K562 (cell line): ENCODE data around the gene COX5A. TPM values are rescaled to one million over a fixed set of nuclear protein-coding genes. Genes with fewer than 3 reads are reported as not detected.

Source experiments
- AFF4 ChIP-seq: sonication (generic); formaldehyde crosslinking; IDR thresholded peaks from 2 replicates; pipeline ENCODE4 v1.8.0; 2023; ENCODE audit warnings: mild to moderate bottlenecking, missing genetic modification reagents
- BRCA1 ChIP-seq, 2 experiments: fragments of 450-650 bp in 1 of 2; sonication (generic) in 1 of 2; formaldehyde crosslinking in 1 of 2; IDR thresholded peaks; 2 replicates each; pipeline versions ENCODE4 v1.5.0 to v1.6.1; 2017 to 2020; ENCODE audit warnings: mild to moderate bottlenecking in 1 of 2, missing genetic modification reagents in 1 of 2
- ETV6 ChIP-seq, 3 experiments: fragments of 150-350 bp in 1 of 3; sonication (generic) in 1 of 3; formaldehyde crosslinking in 1 of 3; IDR thresholded peaks; 2 replicates each; pipeline versions ENCODE4 v1.6.1 to v1.8.0; 2014 to 2022; ENCODE audit warnings: borderline replicate concordance in 2 of 3, low read depth in 2 of 3, antibody characterized with exemption in 1 of 3, low read length in 1 of 3, mild to moderate bottlenecking in 1 of 3, missing genetic modification reagents in 1 of 3
- HMG20B ChIP-seq: fragments of 250-450 bp; sonication (Bioruptor Pico); IDR thresholded peaks from 2 replicates; pipeline ENCODE4 v1.5.0; 2021; ENCODE audit warnings: mild to moderate bottlenecking
- MCM2 ChIP-seq: fragments of 450-650 bp; IDR thresholded peaks from 2 replicates; pipeline ENCODE4 v1.6.1; 2017; ENCODE audit warnings: low read depth, mild to moderate bottlenecking
- NFIC ChIP-seq: fragments of 450-650 bp; IDR thresholded peaks from 2 replicates; pipeline ENCODE4 v1.6.1; 2017; ENCODE audit warnings: mild to moderate bottlenecking, inconsistent platforms
- PCBP1 ChIP-seq: fragments of 200-400 bp; formaldehyde crosslinking; IDR thresholded peaks from 2 replicates; pipeline ENCODE4 v1.6.1; 2018; ENCODE audit warnings: mild to moderate bottlenecking, low read depth, low read length; ENCODE audit not compliant: poor library complexity, severe bottlenecking
- PTRF ChIP-seq: fragments of 450-650 bp; IDR thresholded peaks from 2 replicates; pipeline ENCODE4 v1.6.1; 2016; ENCODE audit warnings: mild to moderate bottlenecking, missing genetic modification characterization, missing compliant biosample characterization
- RBM22 ChIP-seq: fragments of 200-400 bp; formaldehyde crosslinking; IDR thresholded peaks from 2 replicates; pipeline ENCODE4 v1.6.1; 2018; ENCODE audit warnings: low read length, low read depth; ENCODE audit not compliant: poor library complexity, severe bottlenecking
- RREB1 ChIP-seq: fragments of 250-450 bp; sonication (Bioruptor Pico); IDR thresholded peaks from 2 replicates; pipeline ENCODE4 v1.4.0; 2020
- TCF7L2 ChIP-seq: fragments of 150-350 bp; IDR thresholded peaks from 2 replicates; pipeline ENCODE4 v1.6.1; 2016; ENCODE audit warnings: low read depth, mild to moderate bottlenecking, low read length, moderate library complexity
- TRIM24 ChIP-seq, 2 experiments: fragments of 450-650 bp; IDR thresholded peaks; 2 replicates each; pipeline ENCODE4 v1.6.1; 2016
- TRIM25 ChIP-seq: fragments of 450-650 bp; IDR thresholded peaks from 2 replicates; pipeline ENCODE4 v1.7.0; 2016; ENCODE audit warnings: borderline replicate concordance
- ZFPM2 ChIP-seq: fragments of 250-450 bp; sonication (Bioruptor Pico); IDR thresholded peaks from 2 replicates; pipeline ENCODE4 v1.5.1; 2022; ENCODE audit warnings: mild to moderate bottlenecking
- ZNF197 ChIP-seq: fragments of 200-800 bp; sonication (Bioruptor generic); IDR thresholded peaks from 2 replicates; pipeline ENCODE4 v1.6.1; 2016; ENCODE audit warnings: low read depth, missing genetic modification characterization, missing compliant biosample characterization
- ZNF785 ChIP-seq: fragments of 250-450 bp; sonication (Bioruptor Pico); IDR thresholded peaks from 2 replicates; pipeline ENCODE4 v1.4.0; 2020; ENCODE audit warnings: mild to moderate bottlenecking
- polyA plus RNA-seq, 8 experiments: library from polyadenylated mRNA; depleted of rRNA in 4 of 8; stranded (reverse) in 5 of 8; unstranded in 3 of 8; fragments of >200 nt; fragmentation: Nextera tagmentation in 2 of 8; fragmentation: Illumina TruSeq in 1 of 8; extraction: Ambion mirVana in 2 of 8; extraction: Trizol in 1 of 8; gene quantifications; 2 replicates each; pipeline versions ENCODE4 v1.2.1 to v1.2.3, GENCODE V29; 2011 to 2014; ENCODE audit warnings: inconsistent platforms in 1 of 8, missing spikeins in 1 of 8
- total RNA-seq, 7 experiments: library from RNA; depleted of rRNA in 6 of 7; stranded (reverse); fragments of >200 nt in 6 of 7; fragmentation: Illumina TruSeq in 2 of 7; extraction: Trizol in 2 of 7; gene quantifications; 2 replicates each; pipeline versions ENCODE4 v1.2.1 to v1.2.3, GENCODE V29; 2011 to 2021; ENCODE audit warnings: low replicate concordance in 1 of 7

The COX5A gene
- total and polyA plus RNA-seq, 9 of the 15 experiments (the other 6 are each of a cell fraction or from before 2014, with no cell fraction given) = 86.8 to 553 (median 371) TPM

GRCh38 chr15:74889883-74890664 lies 47.8 kb downstream of the COX5A start, which contains the start of gene MPI (continued):
- TF ChIP-seq BRCA1 (IDR thresholded peaks at IDR 0.05) (no peak), BRCA1 (CRISPR knock-in tag; IDR thresholded peaks at IDR 0.05) (no peak), ZNF197 (CRISPR knock-in tag) (no peak), ZFPM2 (no peak), TRIM25 (no peak), TRIM24 (IDR thresholded peaks at IDR 0.05) (no peak), MCM2 (no peak), ETV6 (IDR thresholded peaks at IDR 0.05; ENCODE audit: borderline replicate concordance in 1 of 2, low read depth in 2 of 2, low read length in 1 of 2) (no peak), ETV6 (CRISPR knock-in tag; IDR thresholded peaks at IDR 0.05; ENCODE audit: borderline replicate concordance) (no peak), HMG20B (CRISPR knock-in tag) (no peak), AFF4 (CRISPR knock-in tag) (no peak), TCF7L2 (no peak), PCBP1 (no peak), NFIC (peak; percentile 70), RBM22 (no peak), RREB1 (CRISPR knock-in tag) (no peak), PTRF (tag) (no peak), ZNF785 (CRISPR knock-in tag) (no peak)
